HG03571 (cell line): ENCODE data around the gene RSU1.

ENCODE experiments used
- ATAC-seq: cut with Tn5 transposase; IDR thresholded peaks from one replicate; pipeline ENCODE4 v1.9.1; 2021; ENCODE audit not compliant: unreplicated experiment

The RSU1 gene

GRCh38 chr10:16685551-16685950 lies 131.7 kb downstream of the RSU1 start:
- no peak for ATAC-seq

- no peak for ATAC-seq
These were observed 135.7 kb downstream of the RSU1 start for GRCh38 chr10:16681521-16681920.

GRCh38 chr10:16679511-16679910 lies 137.7 kb downstream of the RSU1 start:
- ATAC-seq: no peak

- no peak for ATAC-seq
These were observed 141.9 kb downstream of the RSU1 start for GRCh38 chr10:16675334-16675733.

- ATAC-seq: no peak
These were observed 143.0 kb downstream of the RSU1 start for GRCh38 chr10:16674147-16674703.

GRCh38 chr10:16673443-16673842 lies 143.8 kb downstream of the RSU1 start:
- ATAC-seq: no peak

- ATAC-seq: no peak
These were observed 153.8 kb downstream of the RSU1 start for GRCh38 chr10:16663444-16663843.

- no peak for ATAC-seq
These were observed 154.3 kb downstream of the RSU1 start for GRCh38 chr10:16662923-16663322.

- ATAC-seq: no peak
These were observed 160.3 kb downstream of the RSU1 start for GRCh38 chr10:16656895-16657294.

- no peak for ATAC-seq
These were observed 164.0 kb downstream of the RSU1 start for GRCh38 chr10:16653224-16653623.

GRCh38 chr10:16652154-16652553 lies 165.1 kb downstream of the RSU1 start:
- ATAC-seq: no peak

- no peak for ATAC-seq
These were observed 167.5 kb downstream of the RSU1 start for GRCh38 chr10:16649757-16650156.

GRCh38 chr10:16648366-16648765 lies 168.9 kb downstream of the RSU1 start:
- ATAC-seq: no peak

GRCh38 chr10:16646181-16647059 lies 170.8 kb downstream of the RSU1 start:
- no peak for ATAC-seq

- no peak for ATAC-seq
These were observed 173.1 kb downstream of the RSU1 start for GRCh38 chr10:16644146-16644545.

GRCh38 chr10:16643502-16643901 lies 173.7 kb downstream of the RSU1 start:
- ATAC-seq: no peak

- no peak for ATAC-seq
These were observed 177.1 kb downstream of the RSU1 start for GRCh38 chr10:16640153-16640552.

- no peak for ATAC-seq
These were observed 177.8 kb downstream of the RSU1 start for GRCh38 chr10:16639471-16639870.

- no peak for ATAC-seq
These were observed 184.2 kb downstream of the RSU1 start for GRCh38 chr10:16632996-16633395.

GRCh38 chr10:16626697-16627096 lies 190.5 kb downstream of the RSU1 start:
- ATAC-seq: no peak

GRCh38 chr10:16612981-16613355 lies 204.3 kb downstream of the RSU1 start:
- ATAC-seq: no peak

- no peak for ATAC-seq
These were observed 204.9 kb downstream of the RSU1 start for GRCh38 chr10:16612115-16612980.
